OCI-LY3 (cell line): Measurements from ENCODE around the gene G6PD.
"Not testable (repeated sequence)": the region's sequence is repeated elsewhere in the genome, so short reads cannot be mapped to it uniquely, and the experiment has no call there.

Experiments
- H2AFZ ChIP-seq: fragments of 200-600, 300-600 bp; shearing (Covaris generic); 2 replicates; pipeline ENCODE4 v1.6.0; 2014; ENCODE audit warnings: antibody characterized with exemption, low read depth, low read length
- H3K27ac ChIP-seq: fragments of 200-600, 300-600 bp; sonication (generic); 2 replicates; pipeline ENCODE4 v1.5.1; 2014; ENCODE audit warnings: mild to moderate bottlenecking, low read length, moderate library complexity, mixed read lengths
- H3K27me3 ChIP-seq: fragments of 200-600, 300-600 bp; sonication (generic); 2 replicates; pipeline ENCODE4 v1.6.1; 2014; ENCODE audit warnings: low read depth, low read length, mixed read lengths
- H3K36me3 ChIP-seq: fragments of 200-600, 300-600 bp; sonication (generic); replicated peaks from 2 replicates; pipeline ENCODE3; 2014; ENCODE audit warnings: low read depth, low read length, mixed read lengths
- H3K4me1 ChIP-seq: fragments of 300-600, 200-600 bp; sonication (generic); 2 replicates; pipeline ENCODE4 v1.6.1; 2014; ENCODE audit warnings: low read length, mixed read lengths
- H3K4me2 ChIP-seq: fragments of 200-600, 300-600 bp; sonication (generic); 2 replicates; pipeline ENCODE4 v1.6.1; 2014; ENCODE audit warnings: low read length, mixed read lengths
- H3K4me3 ChIP-seq: fragments of 300-600, 200-600 bp; sonication (generic); 2 replicates; pipeline ENCODE4 v1.5.1; 2014; ENCODE audit warnings: antibody characterized with exemption, mild to moderate bottlenecking, low read length, moderate library complexity
- H3K79me2 ChIP-seq: fragments of 300-600, 200-600 bp; shearing (Covaris generic); 2 replicates; pipeline ENCODE4 v1.6.1; 2014; ENCODE audit warnings: mild to moderate bottlenecking, low read length, mixed read lengths
- H3K9ac ChIP-seq: fragments of 300-600, 200-600 bp; shearing (Covaris generic); 2 replicates; pipeline ENCODE4 v1.6.0; 2014; ENCODE audit warnings: mild to moderate bottlenecking, low read length, moderate library complexity
- H3K9me3 ChIP-seq: fragments of 200-600, 300-600 bp; shearing (Covaris generic); 2 replicates; pipeline ENCODE4 v1.6.1; 2014; ENCODE audit warnings: low read length, mixed read lengths; ENCODE audit not compliant: insufficient read depth
- H4K20me1 ChIP-seq: fragments of 200-600, 300-600 bp; sonication (generic); 2 replicates; pipeline ENCODE4 v1.6.1; 2016; ENCODE audit warnings: low read length, mixed read lengths; ENCODE audit not compliant: insufficient read depth
- EZH2phosphoT487 ChIP-seq: fragments of 200-600 bp; shearing (Covaris generic); IDR thresholded peaks from 2 replicates; pipeline ENCODE4 v1.6.1; 2018; ENCODE audit warnings: antibody characterized with exemption, mixed run types, low read depth
- TF ChIP-seq, protein P1 (sequence below): fragments of 200-600, 300-600 bp; sonication (generic); IDR thresholded peaks from 2 replicates; pipeline ENCODE4 v1.5.1; 2014; ENCODE audit warnings: antibody characterized with exemption, low read length, low read depth

G6PD gene

DNA sequence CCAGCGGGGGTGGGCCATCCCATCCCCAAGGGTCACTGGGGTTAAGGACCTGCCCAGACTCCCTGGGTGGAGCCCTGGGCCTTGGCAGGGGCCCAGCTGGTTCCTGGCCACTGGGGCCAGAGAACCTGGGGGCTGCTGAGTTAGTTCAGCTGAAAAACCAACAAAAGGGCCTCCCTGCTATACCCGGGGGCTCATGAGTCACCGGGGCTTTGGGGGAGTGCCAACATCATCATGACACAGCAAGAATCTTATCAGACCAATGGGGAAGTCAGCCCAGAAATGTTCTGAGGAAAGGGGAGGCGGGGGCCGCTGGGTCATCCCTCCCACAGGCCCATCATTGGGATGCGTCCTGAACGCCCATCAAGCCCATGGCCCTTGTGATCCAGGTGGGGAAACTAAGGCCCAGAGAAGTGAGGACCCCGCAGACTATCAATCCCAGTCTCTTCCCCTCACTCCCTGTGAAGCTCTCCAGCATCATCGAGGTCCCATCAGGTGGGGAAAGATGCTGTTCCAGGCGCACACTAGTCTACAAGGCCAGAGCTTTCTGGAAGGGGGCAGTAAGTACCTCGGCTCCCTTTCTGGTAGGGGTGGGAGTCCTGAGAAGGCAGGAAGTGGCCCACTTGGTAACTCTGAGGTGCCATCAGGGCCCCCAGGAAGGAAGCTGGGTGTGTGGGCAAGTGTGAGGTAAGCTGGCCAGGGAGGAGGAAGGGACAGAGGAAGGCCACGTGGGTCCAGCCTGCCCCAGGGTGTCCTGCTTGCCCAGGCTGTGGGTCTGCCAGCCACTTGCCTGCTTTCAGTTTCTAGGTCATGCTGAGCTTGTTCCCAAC is 4.5 kb downstream of the G6PD start:
- no peak overlapping the region for H2AFZ ChIP-seq
- H3K4me1 ChIP-seq = 0 out of 2 replicates have a peak, but pooled peaks cover 5% of the 10 kb centered on the region
- H3K4me2 ChIP-seq = no peak overlapping the region
- H3K27me3 ChIP-seq = no peaks in the 10 kb centered on the region
- no peaks in the 10 kb centered on the region for H4K20me1 ChIP-seq
- H3K9me3 ChIP-seq = no peaks in the 10 kb centered on the region
- no peak overlapping the region for H3K9ac ChIP-seq
- H3K79me2 ChIP-seq = no peaks in the 10 kb centered on the region
- TF ChIP-seq, protein P1, sequence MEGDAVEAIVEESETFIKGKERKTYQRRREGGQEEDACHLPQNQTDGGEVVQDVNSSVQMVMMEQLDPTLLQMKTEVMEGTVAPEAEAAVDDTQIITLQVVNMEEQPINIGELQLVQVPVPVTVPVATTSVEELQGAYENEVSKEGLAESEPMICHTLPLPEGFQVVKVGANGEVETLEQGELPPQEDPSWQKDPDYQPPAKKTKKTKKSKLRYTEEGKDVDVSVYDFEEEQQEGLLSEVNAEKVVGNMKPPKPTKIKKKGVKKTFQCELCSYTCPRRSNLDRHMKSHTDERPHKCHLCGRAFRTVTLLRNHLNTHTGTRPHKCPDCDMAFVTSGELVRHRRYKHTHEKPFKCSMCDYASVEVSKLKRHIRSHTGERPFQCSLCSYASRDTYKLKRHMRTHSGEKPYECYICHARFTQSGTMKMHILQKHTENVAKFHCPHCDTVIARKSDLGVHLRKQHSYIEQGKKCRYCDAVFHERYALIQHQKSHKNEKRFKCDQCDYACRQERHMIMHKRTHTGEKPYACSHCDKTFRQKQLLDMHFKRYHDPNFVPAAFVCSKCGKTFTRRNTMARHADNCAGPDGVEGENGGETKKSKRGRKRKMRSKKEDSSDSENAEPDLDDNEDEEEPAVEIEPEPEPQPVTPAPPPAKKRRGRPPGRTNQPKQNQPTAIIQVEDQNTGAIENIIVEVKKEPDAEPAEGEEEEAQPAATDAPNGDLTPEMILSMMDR = no peak
- TF ChIP-seq EZH2phosphoT487 = no peak
- H3K27ac ChIP-seq = no peak overlapping the region
- H3K36me3 ChIP-seq = no peaks in the 10 kb centered on the region
- no peak overlapping the region for H3K4me3 ChIP-seq

DNA sequence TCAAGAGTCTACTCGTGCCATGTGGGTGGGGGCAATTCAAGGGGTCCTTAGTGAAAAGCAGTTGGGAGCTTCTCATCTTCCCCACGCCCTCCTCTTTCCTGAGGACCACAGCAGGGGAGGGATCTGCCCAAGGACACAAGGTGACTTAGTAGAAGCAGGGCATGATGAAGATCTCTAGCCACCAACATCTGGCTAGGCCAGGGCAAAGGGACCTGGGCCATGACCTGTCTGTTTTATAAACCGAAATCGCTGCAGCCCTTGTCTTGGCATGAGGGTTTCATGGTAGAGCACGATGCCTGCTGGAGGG is 5.1 kb downstream of the G6PD start:
- Histone ChIP-seq H3K4me3 (no peak overlapping the region), H3K27ac (no peak overlapping the region), H4K20me1 (no peaks in the 10 kb centered on the region), H3K9me3 (no peaks in the 10 kb centered on the region), H2AFZ (no peak overlapping the region), H3K27me3 (no peaks in the 10 kb centered on the region), H3K9ac (no peak overlapping the region), H3K79me2 (no peaks in the 10 kb centered on the region), H3K36me3 (no peaks in the 10 kb centered on the region), H3K4me2 (no peak overlapping the region), H3K4me1 (0 out of 2 replicates have a peak, but pooled peaks cover 5% of the 10 kb centered on the region)
- no peak for TF ChIP-seq EZH2phosphoT487
- TF ChIP-seq, protein P1 = no peak

DNA sequence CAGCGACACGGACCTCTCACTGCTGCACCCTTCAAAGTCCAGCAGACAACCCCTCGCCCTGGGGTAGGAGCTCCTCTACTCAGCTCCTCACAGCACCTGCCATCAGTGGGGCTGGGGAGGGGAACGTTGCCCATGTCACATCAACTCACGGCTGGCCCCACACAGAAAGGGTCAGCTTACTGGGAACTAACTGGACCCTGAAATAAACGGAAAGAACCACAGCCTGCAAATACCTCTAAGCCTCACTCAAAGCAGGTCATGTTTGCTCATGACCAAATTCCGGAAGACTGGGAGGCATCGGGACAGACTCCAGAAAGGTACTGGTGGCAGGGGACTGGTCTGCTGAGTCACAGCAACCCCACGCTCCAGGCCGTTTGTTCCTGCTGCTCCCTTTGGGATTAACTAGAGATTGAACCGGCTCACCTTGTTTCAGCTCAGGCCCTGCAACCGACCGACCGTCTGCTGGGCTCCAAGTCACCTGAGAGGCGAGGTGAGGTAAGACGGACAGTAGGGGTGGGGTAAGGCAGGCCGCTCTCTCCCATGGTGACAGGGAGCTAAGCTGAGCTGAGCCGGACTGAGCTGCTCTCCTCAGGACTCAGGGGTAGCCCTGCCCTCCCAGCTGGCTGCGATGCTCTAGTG is 5.6 kb downstream of the G6PD start:
- Histone ChIP-seq H3K27me3 (no peaks in the 10 kb centered on the region), H3K4me1 (0 out of 2 replicates have a peak, but pooled peaks cover 2% of the 10 kb centered on the region), H3K79me2 (no peaks in the 10 kb centered on the region), H3K9ac (no peak overlapping the region), H3K27ac (no peak overlapping the region), H3K4me2 (no peak overlapping the region), H3K36me3 (no peaks in the 10 kb centered on the region), H3K9me3 (no peaks in the 10 kb centered on the region), H2AFZ (no peak overlapping the region), H4K20me1 (no peaks in the 10 kb centered on the region), H3K4me3 (no peak overlapping the region)
- TF ChIP-seq EZH2phosphoT487 = no peak

DNA sequence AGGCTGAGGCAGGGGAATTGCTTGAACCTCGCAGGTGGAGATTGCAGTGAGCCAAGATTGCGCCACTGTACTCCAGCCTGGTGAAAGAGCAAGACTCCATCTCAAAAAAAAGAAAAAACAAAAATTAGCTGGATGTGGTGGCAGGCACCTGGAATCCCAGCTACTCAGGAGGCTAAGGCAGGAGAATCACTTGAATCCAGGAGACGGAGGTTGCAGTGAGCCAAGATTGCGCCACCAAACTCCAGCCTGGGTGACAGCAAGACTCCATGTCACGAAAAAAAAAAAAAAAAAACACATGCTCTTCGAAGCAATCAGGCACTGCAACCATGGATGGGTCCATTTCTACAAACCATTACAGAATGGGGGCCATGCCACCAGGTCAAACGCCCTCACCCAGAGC is 6.3 kb downstream of the G6PD start:
- not testable (repeated sequence) for H3K4me3 ChIP-seq, H3K27ac ChIP-seq, H3K4me1 ChIP-seq, H3K9ac ChIP-seq, H4K20me1 ChIP-seq, H3K79me2 ChIP-seq, H2AFZ ChIP-seq, H3K9me3 ChIP-seq, H3K4me2 ChIP-seq, H3K27me3 ChIP-seq, H3K36me3 ChIP-seq

DNA sequence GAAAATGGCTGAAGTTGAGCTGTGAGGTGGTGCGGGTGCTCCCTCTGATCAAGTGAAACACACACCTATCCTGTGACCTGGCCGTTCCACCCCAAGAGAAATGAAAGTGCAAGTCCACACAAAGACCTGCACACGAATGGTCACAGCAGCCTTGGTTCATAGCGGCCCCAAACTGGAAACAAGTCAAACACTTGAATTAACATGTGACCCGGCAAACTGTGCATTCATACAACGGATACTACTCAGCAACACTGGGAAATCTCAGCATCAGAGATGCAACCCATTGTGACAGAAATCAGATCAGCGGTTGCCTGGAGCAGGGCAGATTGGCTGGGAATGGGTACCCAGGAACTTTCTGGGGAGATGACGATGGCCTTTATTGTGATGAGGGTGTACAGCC is 7.6 kb downstream of the G6PD start:
- H3K9me3 ChIP-seq = no peaks in the 10 kb centered on the region
- no peak overlapping the region for H3K4me2 ChIP-seq
- no peaks in the 10 kb centered on the region for H4K20me1 ChIP-seq
- no peak overlapping the region for H2AFZ ChIP-seq
- TF ChIP-seq, protein P1 = no peak
- no peak for TF ChIP-seq EZH2phosphoT487
- peaks cover 2% of the 10 kb centered on the region for H3K36me3 ChIP-seq
- H3K4me3 ChIP-seq = no peak overlapping the region
- no peaks in the 10 kb centered on the region for H3K79me2 ChIP-seq
- no peak overlapping the region for H3K27ac ChIP-seq
- H3K4me1 ChIP-seq = peaks cover 6% of the 10 kb centered on the region
- H3K27me3 ChIP-seq = no peaks in the 10 kb centered on the region
- no peak overlapping the region for H3K9ac ChIP-seq
